HG03108 (cell line): ENCODE data around the gene KCNT1.

Experiments
- ATAC-seq: cut with Tn5 transposase; IDR thresholded peaks from one replicate; pipeline ENCODE4 v1.9.1; 2021; ENCODE audit warnings: moderate library complexity; ENCODE audit not compliant: unreplicated experiment

Gene KCNT1

DNA sequence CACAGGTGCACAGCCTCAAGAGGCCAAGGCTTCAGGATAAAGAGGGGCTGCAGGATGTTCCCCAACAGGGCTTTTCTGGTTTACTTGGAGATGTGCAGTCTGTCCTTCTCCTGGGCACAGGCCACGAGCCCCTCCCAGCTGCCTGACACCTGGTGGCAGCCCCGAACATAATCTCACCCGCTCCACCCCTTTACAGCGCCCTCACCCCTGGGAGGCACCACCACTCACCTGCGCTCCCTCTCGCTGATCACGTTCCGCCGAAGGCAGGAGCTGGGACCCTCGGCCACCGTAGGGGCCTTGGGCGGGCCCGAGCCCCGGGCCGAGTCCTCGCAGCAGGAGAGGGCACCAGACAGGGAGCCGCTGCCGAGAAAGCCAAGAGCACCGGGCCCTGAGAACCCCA lies 3.2 kb upstream of the KCNT1 start:
- ATAC-seq = no peak

DNA sequence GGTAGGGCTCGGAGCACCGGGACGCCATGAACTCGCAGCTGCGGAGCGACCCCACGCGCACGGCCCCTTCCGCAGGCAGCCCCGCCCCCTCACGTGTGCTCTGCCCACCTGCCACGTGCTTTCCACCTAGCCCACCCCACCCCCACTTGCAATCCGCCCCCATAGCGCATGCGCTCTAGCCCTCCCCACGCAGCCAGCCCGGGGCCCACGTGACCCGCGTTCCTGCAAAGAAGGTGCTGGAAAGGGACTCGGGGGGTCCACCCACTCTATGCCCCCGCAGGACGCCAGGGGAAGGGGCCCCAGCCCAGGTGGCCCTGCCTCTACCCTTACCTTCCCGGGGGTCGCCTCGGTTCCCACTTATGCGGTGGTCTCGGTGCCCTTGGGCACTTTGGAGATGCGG lies 2.5 kb upstream of the KCNT1 start, which contains the start of gene SOHLH1:
SOHLH1 (minus strand) TSS at position 42 of the 400 bp plus-strand sequence; CDS start at position 28, 14 bp downstream.
- no peak for ATAC-seq

- no peak for ATAC-seq
These were observed 1.5 kb upstream of the KCNT1 start for GRCh38 chr9:135700525-135700924.

GRCh38 chr9:135701067-135701958 lies 672 bp upstream of the KCNT1 start:
- ATAC-seq = no peak

GRCh38 chr9:135703726-135704125 lies 1.7 kb downstream of the KCNT1 start:
- ATAC-seq = no peak

DNA sequence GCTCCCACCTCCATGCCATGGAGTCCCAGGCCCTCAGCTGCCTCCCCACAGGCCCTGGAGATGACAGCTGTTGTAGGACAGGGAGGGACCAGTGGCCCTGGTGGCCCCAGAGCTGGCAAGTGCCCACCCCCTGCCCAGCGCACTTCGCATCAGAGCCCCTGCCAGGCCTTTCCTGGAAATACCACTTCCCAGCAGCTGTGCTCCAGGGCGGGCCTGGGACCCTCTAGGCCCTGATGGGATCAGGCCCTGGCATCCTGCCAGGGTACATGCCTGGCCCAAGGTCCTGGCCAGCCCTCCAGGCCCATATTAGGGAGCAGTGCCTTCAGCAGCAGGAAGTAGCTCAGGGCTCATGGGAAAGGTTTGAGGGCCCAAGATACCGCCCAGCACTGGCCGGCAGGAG lies 2.5 kb downstream of the KCNT1 start:
- ATAC-seq = no peak

DNA sequence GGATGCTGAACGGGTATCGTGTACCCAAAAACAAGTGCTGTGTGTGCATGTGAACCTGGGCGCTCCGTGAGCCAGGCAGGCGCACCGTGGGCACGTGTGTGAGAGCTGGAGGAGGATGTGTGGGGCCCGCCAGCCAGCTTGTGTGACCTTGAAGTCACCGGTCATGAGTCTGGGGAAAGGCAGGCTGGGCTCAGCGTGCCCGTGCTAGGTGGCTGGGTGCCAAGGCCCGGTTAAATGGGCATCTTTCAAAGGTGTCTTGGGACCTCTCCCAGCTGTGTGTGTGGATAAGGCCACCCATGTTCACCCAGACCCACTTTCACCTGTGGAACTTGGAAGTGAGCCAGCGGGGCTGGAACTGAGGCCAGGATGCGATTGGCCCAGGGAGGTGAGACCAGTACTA lies 3.4 kb downstream of the KCNT1 start:
- no peak for ATAC-seq

GRCh38 chr9:135706288-135706687 lies 4.3 kb downstream of the KCNT1 start:
- no peak for ATAC-seq

DNA sequence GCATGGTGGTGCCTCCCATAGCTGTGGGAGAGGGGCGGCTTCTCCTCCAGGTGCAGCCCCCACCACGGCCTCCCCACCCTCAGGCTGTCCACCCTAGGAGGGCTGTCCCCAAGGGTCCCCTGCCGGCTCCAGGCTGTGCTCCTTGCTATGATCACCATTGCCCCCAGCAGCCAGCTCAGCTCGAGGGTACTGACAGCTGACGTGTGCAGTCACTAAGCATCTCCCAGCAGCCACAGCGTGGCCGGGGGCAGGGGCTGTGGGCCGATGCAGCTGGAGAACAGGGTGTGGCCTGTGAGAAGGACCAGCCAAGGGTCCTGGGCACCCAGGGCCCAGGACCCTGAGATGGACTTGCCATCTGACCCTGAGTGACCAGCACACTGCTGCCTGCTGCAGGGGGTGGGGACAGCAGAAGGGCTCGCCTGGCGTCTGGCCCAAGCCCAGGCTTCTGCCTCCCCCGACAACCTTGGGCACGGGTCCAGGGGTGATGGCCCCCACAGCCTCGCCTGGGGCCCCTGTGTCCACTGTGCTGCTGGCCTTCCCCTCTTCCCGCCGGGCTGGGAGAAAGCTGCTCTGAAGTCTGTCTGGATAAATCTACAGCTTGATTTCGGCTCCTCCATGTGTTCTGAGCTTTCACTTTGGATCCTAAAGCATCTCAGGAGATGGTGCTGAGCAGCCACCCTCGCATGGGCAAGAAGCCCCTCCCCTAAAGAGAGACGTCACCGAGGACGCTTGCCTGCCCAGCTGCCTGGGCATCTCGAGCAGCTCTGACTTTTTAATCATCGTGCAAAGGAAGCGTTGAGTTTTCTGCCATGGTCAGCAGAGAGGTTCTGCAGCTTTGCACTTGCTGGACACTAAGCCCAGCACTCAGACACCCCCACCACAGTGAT lies 5.5 kb downstream of the KCNT1 start:
- no peak for ATAC-seq

DNA sequence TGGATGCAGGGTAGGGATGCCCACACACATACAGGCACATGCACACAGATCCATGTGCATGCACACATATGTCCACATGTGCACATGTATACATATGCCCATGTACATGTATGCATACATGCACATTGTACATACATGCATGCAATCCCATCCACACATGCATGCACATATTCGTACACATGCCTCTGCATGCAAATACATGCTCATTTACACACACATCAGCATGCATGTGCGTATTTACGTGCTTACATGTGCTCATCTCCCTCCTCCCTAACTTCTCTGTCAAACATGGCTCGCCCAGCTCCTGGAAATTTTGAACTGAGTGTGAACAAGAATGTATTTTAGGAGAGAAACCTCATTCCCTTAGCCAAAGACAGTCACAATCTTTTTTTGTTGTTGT lies 6.2 kb downstream of the KCNT1 start:
- ATAC-seq = no peak

DNA sequence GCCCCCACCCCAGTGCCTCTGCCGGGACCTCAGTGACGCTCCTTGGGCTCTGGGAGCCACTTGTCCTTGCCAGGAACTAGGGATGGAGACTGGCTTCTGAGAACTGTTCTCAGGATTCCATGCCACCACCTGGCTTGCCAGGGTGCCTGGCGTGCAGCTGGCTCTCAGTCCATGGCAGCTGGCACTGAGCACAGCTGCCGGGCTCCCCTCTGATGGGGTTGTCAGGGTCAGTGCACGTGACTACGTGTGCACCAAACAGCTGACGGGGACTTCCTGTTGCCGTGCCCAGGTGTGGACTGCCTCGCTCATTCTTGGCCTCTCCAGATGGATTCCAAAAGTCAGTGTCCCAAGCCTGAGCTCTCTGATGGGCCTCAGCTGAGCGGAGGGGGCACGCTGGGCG lies 9.4 kb downstream of the KCNT1 start:
- no peak for ATAC-seq

DNA sequence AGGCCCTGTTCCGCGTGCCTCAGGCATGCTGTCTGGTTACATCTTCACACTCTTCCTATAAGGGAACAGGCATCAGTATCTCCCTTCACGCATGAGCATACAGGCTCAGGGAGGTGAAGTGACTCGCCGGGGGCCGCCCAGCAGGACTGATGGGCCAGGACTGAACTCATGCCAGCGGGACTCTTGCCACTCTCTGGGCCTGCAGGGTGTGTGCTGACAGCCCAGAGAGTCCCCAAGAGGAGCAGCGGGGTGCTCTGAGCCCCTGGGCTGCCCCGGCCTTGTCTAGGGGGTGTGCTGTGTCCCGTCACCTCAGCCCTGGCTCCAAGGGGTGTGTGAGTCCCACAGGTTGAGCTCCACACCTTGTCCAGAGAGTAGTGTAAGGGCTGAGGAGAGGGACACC lies 9.9 kb downstream of the KCNT1 start:
- no peak for ATAC-seq

DNA sequence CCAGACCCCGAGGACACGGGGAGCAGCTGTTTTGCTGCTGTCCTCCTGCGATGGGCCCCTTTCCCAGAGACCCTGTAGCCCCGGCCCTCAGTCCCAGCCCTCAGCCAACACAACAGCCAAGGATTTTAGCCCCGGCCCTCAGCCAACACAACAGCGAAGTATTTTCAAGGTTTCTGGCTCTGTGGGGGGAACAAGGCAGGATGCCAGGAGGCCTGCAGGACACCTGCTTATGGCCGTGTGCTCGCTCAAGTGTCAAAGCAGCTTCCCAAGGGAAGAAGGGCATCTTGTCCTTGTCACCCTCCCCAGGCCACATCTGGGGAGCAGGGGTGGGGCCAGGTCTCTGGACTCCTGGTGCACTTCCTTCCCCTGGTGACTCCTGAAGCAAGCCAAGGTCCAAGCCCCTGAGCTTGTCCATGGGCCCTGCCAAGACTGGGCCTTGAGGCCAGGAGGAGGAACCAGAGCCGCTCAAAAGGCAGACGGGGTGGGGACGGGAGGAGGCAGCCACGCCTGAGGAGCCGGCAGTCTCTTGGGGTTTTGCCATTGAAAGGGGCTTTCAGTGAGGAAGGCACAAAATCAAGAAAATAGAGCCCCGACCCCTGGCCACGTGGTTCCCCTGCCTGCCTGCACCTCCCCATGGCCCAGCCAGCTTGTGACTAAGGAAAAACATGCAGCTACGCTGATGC lies 10.8 kb downstream of the KCNT1 start:
- no peak for ATAC-seq

- ATAC-seq = no peak
These were observed 12.5 kb downstream of the KCNT1 start for GRCh38 chr9:135714242-135715055.

DNA sequence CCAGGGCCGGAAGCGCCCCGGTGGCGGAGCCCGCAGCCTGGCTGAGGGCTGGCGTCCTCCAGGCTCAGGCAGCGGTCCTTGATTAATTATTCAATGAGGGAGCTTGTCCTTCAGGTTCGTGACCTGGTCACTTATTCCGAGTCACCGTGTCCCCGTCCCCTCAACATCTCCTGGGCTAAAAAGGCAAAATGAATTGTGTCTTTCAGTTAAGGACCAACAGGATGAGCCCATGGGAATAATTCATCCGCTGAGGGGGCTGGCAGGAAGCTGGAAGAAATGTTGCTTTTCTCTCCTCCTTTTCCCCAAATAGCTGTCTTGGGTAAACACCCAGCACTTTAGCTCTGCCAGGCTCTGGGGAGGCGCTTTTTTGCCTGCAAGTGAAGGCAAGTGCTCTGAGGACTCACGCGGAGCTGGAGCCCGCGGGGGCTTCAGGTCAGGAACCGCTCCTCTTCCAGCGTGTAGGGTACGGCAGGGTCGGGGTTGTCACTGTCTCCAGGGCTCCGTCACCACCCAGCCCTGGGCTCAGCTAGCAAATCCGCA lies 13.1 kb downstream of the KCNT1 start:
- ATAC-seq = no peak

DNA sequence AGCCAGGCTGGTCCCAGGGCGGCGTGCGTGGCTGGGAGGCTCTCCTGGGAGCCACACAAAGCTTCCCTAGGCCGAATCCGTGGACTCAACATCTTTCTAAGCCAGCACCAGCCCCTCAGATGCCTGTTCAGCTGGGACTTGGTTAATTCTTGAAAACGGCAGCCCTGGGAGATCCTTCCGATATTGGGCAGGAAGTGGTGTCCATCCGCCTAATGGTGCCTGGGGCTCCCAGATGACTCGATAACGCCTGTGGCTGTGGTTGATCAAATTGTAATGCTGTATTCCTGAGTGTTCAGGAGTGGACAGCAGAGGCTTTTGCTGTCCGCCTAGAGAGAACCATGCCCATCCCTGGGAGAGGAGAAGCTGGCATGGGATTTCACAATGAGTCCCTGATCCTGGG lies 14.1 kb downstream of the KCNT1 start:
- no peak for ATAC-seq

GRCh38 chr9:135717410-135717809 lies 15.4 kb downstream of the KCNT1 start:
- no peak for ATAC-seq

DNA sequence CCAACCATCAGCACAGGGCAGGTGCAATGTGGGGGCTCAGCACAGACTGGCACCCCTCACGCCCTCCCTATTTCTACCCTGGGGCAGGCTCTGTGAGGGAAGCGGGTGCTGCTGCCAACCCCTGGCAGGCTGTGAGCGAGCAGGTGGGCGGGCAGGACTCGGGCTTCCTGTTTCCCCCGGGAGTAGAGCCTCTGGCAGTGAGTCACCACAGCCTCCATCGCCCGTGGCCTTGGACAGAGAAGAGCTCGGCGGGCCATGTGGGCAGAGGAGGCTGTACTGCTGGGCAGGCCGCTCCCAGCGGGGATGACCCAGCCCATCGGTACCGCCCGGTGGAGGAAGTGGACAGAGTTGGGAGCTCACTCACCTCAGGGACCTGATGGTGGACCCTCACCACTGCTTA lies 16.6 kb downstream of the KCNT1 start:
- ATAC-seq = no peak

DNA sequence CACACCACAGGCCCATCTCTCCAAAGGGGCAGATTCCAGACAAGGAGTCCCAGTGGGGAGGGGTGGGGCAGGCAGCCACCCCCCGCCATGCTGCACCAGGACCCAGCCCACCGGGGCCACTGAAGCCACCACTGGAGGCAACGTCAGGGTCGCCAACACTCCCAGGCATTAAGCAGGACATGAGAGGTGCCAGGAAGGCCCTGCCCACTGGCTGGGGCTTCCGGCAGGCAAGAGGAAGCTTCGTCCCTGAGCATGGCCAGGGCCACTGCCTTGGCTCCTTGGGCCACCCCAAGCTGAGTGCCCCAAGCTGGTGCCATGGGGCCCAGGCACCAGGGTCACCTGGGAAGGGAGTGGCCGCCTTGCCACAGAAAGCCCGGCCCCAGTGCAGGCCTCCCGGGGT lies 17.5 kb downstream of the KCNT1 start:
- ATAC-seq = no peak

GRCh38 chr9:135722365-135722764 lies 20.4 kb downstream of the KCNT1 start:
- no peak for ATAC-seq
